Fibroblast of lung (primary cell): ENCODE results near the gene KRT33A. TPM values are rescaled to one million over a fixed set of nuclear protein-coding genes. Genes with fewer than 3 reads are reported as not detected.

Source experiments
- DNase-seq, 2 donors: peaks; one replicate each; pipeline versions ENCODE4 v3.0.0 to v3.0.0-alpha.2; 2010; ENCODE audit warnings: low read depth in 2 of 2
- H2AFZ ChIP-seq: 2 replicates; pipeline ENCODE4 v1.5.1; 2012; ENCODE audit warnings: low read length, control low read depth, inconsistent platforms
- H3K27ac ChIP-seq: 2 replicates; pipeline ENCODE4 v1.5.1; 2011; ENCODE audit warnings: low read length, control low read depth; ENCODE audit not compliant: insufficient read depth
- H3K27me3 ChIP-seq: 2 replicates; pipeline ENCODE4 v1.5.1; 2011; ENCODE audit warnings: mild to moderate bottlenecking, low read length; ENCODE audit not compliant: control insufficient read depth, insufficient read depth
- H3K36me3 ChIP-seq: 2 replicates; pipeline ENCODE4 v1.5.1; 2011; ENCODE audit warnings: low read length; ENCODE audit not compliant: control insufficient read depth, insufficient read depth
- H3K4me1 ChIP-seq: 2 replicates; pipeline ENCODE4 v1.5.1; 2011; ENCODE audit warnings: low read length; ENCODE audit not compliant: control insufficient read depth, insufficient read depth; ENCODE audit errors: extremely low read depth
- H3K4me2 ChIP-seq: 2 replicates; pipeline ENCODE4 v1.5.1; 2011; ENCODE audit warnings: low read length, control low read depth; ENCODE audit not compliant: insufficient read depth; ENCODE audit errors: extremely low read depth
- H3K4me3 ChIP-seq, 4 experiments: fragments of 200-600 bp in 1 of 4; sonication (generic) in 1 of 4; replicated peaks in 1 of 4; 2 replicates each; pipeline ENCODE4 v1.5.1; 2011 to 2016; ENCODE audit warnings: low read length in 4 of 4, low read depth in 3 of 4, mild to moderate bottlenecking in 3 of 4, control low read depth in 2 of 4, inconsistent platforms in 1 of 4, mixed read lengths in 1 of 4; ENCODE audit not compliant: insufficient read depth in 1 of 4; ENCODE audit errors: control extremely low read depth in 1 of 4
- H3K79me2 ChIP-seq: 2 replicates; pipeline ENCODE4 v1.5.1; 2012; ENCODE audit warnings: mild to moderate bottlenecking, low read length, inconsistent platforms; ENCODE audit not compliant: control insufficient read depth, insufficient read depth
- H3K9ac ChIP-seq: 2 replicates; pipeline ENCODE4 v1.5.1; 2011; ENCODE audit warnings: mild to moderate bottlenecking, low read length, control low read depth; ENCODE audit not compliant: insufficient read depth
- H3K9me3 ChIP-seq: 2 replicates; pipeline ENCODE4 v1.5.1; 2012; ENCODE audit warnings: low read depth, low read length; ENCODE audit not compliant: control insufficient read depth, insufficient read depth
- H4K20me1 ChIP-seq: 2 replicates; pipeline ENCODE4 v1.5.1; 2011; ENCODE audit warnings: low read length; ENCODE audit not compliant: control insufficient read depth, insufficient read depth; ENCODE audit errors: extremely low read depth
- CTCF ChIP-seq, 2 donors: IDR thresholded peaks in 1 of 2; conservative IDR thresholded peaks in 1 of 2; 1 replicate in 1 of 2; 2 replicates in 1 of 2; pipeline ENCODE4 v1.5.1; 2011 to 2012; ENCODE audit warnings: low read length in 2 of 2, control low read depth in 1 of 2, inconsistent platforms in 1 of 2, low read depth in 1 of 2, mild to moderate bottlenecking in 1 of 2
- EZH2 ChIP-seq: IDR thresholded peaks from 2 replicates; pipeline ENCODE4 v1.5.1; 2012; ENCODE audit warnings: low read length, control low read depth, mild to moderate bottlenecking; ENCODE audit errors: missing control alignments
- polyA plus RNA-seq, 2 donors: library from polyadenylated mRNA; depleted of rRNA in 1 of 2; stranded (reverse) in 1 of 2; unstranded in 1 of 2; fragments of >200 nt; gene quantifications; 2 replicates each; pipeline ENCODE4 v1.2.1, GENCODE V29; 2011 to 2012; ENCODE audit warnings: missing spikeins in 1 of 2
- total RNA-seq: library from RNA; depleted of rRNA; stranded (reverse); fragments of >200 nt; gene quantifications from 2 replicates; pipeline ENCODE4 v1.2.1, GENCODE V29; 2014

KRT33A gene
- total and polyA plus RNA-seq, 2 donors (not counting 1 experiment from before 2014, with no cell fraction given): not detected

GRCh38 chr17:41308251-41308917 is 42.2 kb downstream of the KRT33A start:
- H3K9ac ChIP-seq: no peak overlapping the region
- H3K27me3 ChIP-seq: peaks cover 11% of the 10 kb centered on the region
- H2AFZ ChIP-seq: no peak overlapping the region
- no peak for DNase-seq
- H3K4me2 ChIP-seq: no peak overlapping the region
- H3K9me3 ChIP-seq: no peaks in the 10 kb centered on the region
- H3K4me1 ChIP-seq: no peaks in the 10 kb centered on the region
- no peak for TF ChIP-seq EZH2
- TF ChIP-seq CTCF (conservative IDR thresholded peaks at IDR 0.05 in 1 of 2, IDR thresholded peaks at IDR 0.05 in 1 of 2; ENCODE audit: low read depth in 1 of 2, low read length in 2 of 2): no peak
- H3K36me3 ChIP-seq: no peaks in the 10 kb centered on the region
- H3K27ac ChIP-seq: no peak overlapping the region
- H3K79me2 ChIP-seq: no peaks in the 10 kb centered on the region
- no peak overlapping the region for H3K4me3 ChIP-seq
- no peaks in the 10 kb centered on the region for H4K20me1 ChIP-seq

GRCh38 chr17:41307647-41308046 is 43.0 kb downstream of the KRT33A start:
- Histone ChIP-seq H3K36me3 (no peaks in the 10 kb centered on the region), H3K9ac (no peak overlapping the region), H3K27me3 (peaks cover 16% of the 10 kb centered on the region), H3K4me3 (no peak overlapping the region), H3K4me1 (no peaks in the 10 kb centered on the region), H3K27ac (no peak overlapping the region), H4K20me1 (no peaks in the 10 kb centered on the region), H3K79me2 (no peaks in the 10 kb centered on the region), H3K9me3 (no peaks in the 10 kb centered on the region), H2AFZ (no peak overlapping the region), H3K4me2 (no peak overlapping the region)
- peak in 1 of 2 donors; percentile 79 for DNase-seq
- TF ChIP-seq CTCF (conservative IDR thresholded peaks at IDR 0.05 in 1 of 2, IDR thresholded peaks at IDR 0.05 in 1 of 2; ENCODE audit: low read depth in 1 of 2, low read length in 2 of 2) (no peak), EZH2 (no peak)

GRCh38 chr17:41304091-41304490 is 46.5 kb downstream of the KRT33A start:
- H3K9ac ChIP-seq: no peak overlapping the region
- TF ChIP-seq CTCF (conservative IDR thresholded peaks at IDR 0.05 in 1 of 2, IDR thresholded peaks at IDR 0.05 in 1 of 2; ENCODE audit: low read depth in 1 of 2, low read length in 2 of 2): no peak
- no peak for TF ChIP-seq EZH2
- no peak for DNase-seq
- no peaks in the 10 kb centered on the region for H3K36me3 ChIP-seq
- no peak overlapping the region for H3K4me3 ChIP-seq
- H3K9me3 ChIP-seq: no peaks in the 10 kb centered on the region
- H4K20me1 ChIP-seq: no peaks in the 10 kb centered on the region
- H3K4me2 ChIP-seq: no peak overlapping the region
- H3K79me2 ChIP-seq: no peaks in the 10 kb centered on the region
- no peak overlapping the region for H2AFZ ChIP-seq
- peaks cover 21% of the 10 kb centered on the region for H3K27me3 ChIP-seq
- H3K4me1 ChIP-seq: no peaks in the 10 kb centered on the region
- no peak overlapping the region for H3K27ac ChIP-seq
